ENCODE results near the gene ZNF593.

DNA sequence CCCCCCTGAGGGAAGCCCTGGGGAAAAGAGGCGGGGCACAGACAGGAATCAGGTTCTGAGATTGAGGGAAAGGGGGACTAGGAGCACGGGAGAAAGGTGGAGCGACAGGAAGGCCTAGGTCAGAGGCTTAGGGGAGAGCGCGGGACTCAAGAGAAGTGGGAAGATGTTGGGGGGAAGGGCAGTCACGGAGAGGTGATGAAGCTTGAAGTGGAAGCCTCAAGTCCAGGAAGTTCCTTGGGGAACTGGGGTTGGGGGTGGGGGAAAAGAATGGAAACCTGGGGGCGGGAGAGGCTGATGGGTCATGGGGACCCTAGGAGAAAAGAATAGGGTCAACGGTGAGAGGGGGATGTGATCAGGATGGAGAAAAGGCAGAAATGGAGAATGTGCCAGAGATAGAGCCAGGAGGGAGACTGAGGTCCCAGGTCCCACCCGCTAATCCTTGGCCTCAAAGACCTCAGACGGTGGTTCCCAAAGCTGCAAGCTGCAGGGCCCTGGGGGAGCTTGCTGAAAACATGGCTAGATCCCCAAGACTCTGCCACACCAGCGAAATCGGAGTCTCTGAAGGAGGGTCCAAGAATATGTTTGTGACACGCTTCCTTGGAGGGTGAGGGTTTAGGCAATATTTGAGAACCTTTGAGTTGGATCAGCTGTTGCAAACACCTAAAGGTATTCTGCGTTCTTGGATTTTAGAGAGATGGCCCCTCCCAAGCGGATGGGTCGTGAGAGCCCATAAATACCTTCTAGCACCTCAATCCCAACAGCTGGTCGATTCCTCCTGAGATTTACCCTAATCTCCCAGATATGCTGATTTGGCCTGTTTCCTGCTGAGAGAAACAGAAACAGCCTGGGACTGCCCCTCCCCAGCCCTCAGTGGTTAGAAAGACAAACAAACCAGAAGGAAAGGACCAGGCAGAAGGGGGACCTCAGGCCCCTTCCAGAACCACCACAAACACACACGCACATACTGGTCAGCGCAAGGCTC, 4.6 kb upstream of the ZNF593 start:
- TF ChIP-seq, protein P1, sequence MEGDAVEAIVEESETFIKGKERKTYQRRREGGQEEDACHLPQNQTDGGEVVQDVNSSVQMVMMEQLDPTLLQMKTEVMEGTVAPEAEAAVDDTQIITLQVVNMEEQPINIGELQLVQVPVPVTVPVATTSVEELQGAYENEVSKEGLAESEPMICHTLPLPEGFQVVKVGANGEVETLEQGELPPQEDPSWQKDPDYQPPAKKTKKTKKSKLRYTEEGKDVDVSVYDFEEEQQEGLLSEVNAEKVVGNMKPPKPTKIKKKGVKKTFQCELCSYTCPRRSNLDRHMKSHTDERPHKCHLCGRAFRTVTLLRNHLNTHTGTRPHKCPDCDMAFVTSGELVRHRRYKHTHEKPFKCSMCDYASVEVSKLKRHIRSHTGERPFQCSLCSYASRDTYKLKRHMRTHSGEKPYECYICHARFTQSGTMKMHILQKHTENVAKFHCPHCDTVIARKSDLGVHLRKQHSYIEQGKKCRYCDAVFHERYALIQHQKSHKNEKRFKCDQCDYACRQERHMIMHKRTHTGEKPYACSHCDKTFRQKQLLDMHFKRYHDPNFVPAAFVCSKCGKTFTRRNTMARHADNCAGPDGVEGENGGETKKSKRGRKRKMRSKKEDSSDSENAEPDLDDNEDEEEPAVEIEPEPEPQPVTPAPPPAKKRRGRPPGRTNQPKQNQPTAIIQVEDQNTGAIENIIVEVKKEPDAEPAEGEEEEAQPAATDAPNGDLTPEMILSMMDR (IDR thresholded peaks at IDR 0.05), result no peak
- no peak for TF ChIP-seq POLR2A (IDR thresholded peaks at IDR 0.05)

Data from body of pancreas (tissue), 4 donors.